Measurements from ENCODE around the gene RAMP1. TPM values are rescaled to one million over a fixed set of nuclear protein-coding genes. Genes with fewer than 3 reads are reported as not detected.

RAMP1 gene
- total and polyA plus RNA-seq, 4 donors, result 36.6 to 131 (median 120) TPM

DNA sequence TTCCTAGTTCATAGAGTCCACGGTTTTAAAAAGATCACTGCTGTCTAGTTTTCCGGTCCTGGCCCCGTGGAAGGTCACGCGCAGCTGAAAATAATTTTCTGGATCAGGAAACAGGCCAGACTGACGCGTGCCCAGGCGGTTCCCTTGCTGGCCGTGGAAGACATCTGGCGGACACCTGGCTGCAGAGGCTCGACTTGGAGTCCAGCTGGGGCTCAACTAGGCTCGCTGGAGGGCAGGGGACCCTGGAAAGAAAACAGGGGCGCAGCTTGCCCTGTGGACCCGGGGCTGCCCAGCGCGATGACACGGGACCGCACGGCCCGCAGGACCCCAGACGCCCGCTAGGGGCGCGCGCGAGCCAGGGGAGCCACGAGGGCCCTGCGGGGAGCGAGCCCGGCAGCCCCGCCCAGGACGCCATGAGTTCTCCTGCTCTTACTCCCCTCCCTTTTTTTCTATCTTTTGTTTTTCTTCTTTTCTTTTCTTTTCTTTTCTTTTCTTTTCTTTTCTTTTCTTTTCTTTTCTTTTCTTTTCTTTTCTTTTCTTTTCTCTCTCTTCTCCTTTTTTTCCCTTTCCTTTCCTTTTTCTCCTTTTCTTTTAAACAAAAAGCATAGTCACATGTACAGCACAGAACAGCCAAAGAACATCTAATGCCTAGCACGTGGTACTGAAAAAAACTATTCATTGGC lies 64.2 kb downstream of the RAMP1 start:
- 17% methylated on average over 32 of the region's 33 CpGs for WGBS (ENCODE audit: insufficient coverage)
- Histone ChIP-seq H3K4me1 (ENCODE audit: control insufficient read depth, insufficient read depth, low read length) (peaks cover 10% of the 10 kb centered on the region), H3K4me3 (ENCODE audit: low read depth, low read length) (no peak overlapping the region), H3K27ac (ENCODE audit: low read depth, low read length) (no peak overlapping the region), H3K27me3 (ENCODE audit: control insufficient read depth, insufficient read depth, low read length) (no peaks in the 10 kb centered on the region), H3K36me3 (ENCODE audit: control insufficient read depth, insufficient read depth, low read length) (peaks cover 14% of the 10 kb centered on the region), H3K9me3 (ENCODE audit: control insufficient read depth, insufficient read depth, low read length) (no peaks in the 10 kb centered on the region)
- DNase-seq (ENCODE audit: low read depth in 4 of 6, low spot score in 6 of 6), result peak in 2 of 6 donors; percentile 41 to 57

DNA sequence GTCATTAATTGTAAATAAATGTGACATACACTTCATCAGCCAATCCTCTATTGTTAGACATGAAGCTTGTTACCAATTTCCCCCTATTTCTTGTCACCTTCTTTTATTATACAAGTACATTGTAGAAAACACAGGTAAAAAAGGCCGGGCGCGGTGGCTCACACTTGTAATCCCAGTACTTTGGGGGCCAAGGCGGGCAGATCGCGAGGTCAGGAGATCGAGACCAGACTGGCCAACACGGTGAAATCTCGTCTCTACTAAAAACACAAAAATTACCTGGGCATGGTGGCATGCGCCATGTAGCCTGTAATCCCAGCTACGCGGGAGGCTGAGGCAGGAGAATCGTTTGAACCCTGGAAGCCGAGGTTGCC lies 64.7 kb downstream of the RAMP1 start:
- no peaks in the 10 kb centered on the region for H3K9me3 ChIP-seq (ENCODE audit: control insufficient read depth, insufficient read depth, low read length)
- H3K36me3 ChIP-seq (ENCODE audit: control insufficient read depth, insufficient read depth, low read length), result peaks cover 14% of the 10 kb centered on the region
- WGBS (ENCODE audit: insufficient coverage), result 96% methylated on average over 14 of the region's 14 CpGs
- peaks cover 10% of the 10 kb centered on the region for H3K4me1 ChIP-seq (ENCODE audit: control insufficient read depth, insufficient read depth, low read length)
- DNase-seq (ENCODE audit: low read depth in 4 of 6, low spot score in 6 of 6), result no peak
- no peak overlapping the region for H3K4me3 ChIP-seq (ENCODE audit: low read depth, low read length)
- H3K27ac ChIP-seq (ENCODE audit: low read depth, low read length), result no peak overlapping the region
- H3K27me3 ChIP-seq (ENCODE audit: control insufficient read depth, insufficient read depth, low read length), result no peaks in the 10 kb centered on the region

DNA sequence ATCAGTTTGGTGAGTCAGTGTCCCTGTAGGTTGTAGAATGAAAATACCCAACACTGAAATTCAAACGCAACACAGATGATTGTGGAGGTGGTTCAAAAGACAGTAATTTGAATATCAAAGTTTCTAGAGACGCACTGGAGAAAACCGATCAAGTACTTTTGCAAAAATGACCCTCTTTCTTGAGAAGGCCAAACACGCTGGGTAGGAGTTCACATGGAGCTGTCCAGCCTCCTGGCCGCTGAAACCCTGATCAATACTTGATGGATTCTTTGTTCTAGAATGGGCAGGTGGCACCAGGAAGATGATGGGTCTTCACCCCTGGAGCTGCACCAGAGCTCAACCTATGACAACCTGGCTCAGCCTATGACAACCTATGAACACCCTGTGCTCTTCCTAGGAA lies 67.7 kb downstream of the RAMP1 start:
- peaks cover 15% of the 10 kb centered on the region for H3K4me1 ChIP-seq (ENCODE audit: control insufficient read depth, insufficient read depth, low read length)
- peaks cover 9% of the 10 kb centered on the region for H3K36me3 ChIP-seq (ENCODE audit: control insufficient read depth, insufficient read depth, low read length)
- H3K9me3 ChIP-seq (ENCODE audit: control insufficient read depth, insufficient read depth, low read length), result no peaks in the 10 kb centered on the region
- no peak overlapping the region for H3K27ac ChIP-seq (ENCODE audit: low read depth, low read length)
- no peak for DNase-seq (ENCODE audit: low read depth in 4 of 6, low spot score in 6 of 6)
- no peak overlapping the region for H3K4me3 ChIP-seq (ENCODE audit: low read depth, low read length)
- 75% methylated on average over 4 of the region's 5 CpGs for WGBS (ENCODE audit: insufficient coverage)
- no peaks in the 10 kb centered on the region for H3K27me3 ChIP-seq (ENCODE audit: control insufficient read depth, insufficient read depth, low read length)

DNA sequence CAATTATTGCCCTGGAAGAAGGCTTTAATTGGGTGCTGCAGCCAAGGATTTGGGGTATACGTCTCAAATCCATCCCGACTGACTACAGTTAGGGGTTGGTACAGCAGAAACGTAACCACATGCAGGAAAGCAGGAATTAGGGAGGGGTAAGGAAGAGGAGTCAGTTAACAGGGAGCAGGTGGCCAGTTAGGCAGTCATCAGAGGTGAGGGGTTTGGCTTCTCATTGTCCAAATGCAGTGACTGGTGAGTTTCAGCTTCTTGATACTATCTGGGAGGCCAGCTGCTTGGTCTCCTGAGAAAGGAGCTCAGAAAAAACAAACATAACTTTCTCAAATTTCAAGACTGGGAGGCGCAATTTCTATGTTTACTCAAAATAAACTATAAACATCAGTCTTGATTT lies 68.6 kb downstream of the RAMP1 start:
- Histone ChIP-seq H3K4me3 (ENCODE audit: low read depth, low read length) (no peak overlapping the region), H3K9me3 (ENCODE audit: control insufficient read depth, insufficient read depth, low read length) (no peaks in the 10 kb centered on the region), H3K36me3 (ENCODE audit: control insufficient read depth, insufficient read depth, low read length) (peaks cover 2% of the 10 kb centered on the region), H3K27me3 (ENCODE audit: control insufficient read depth, insufficient read depth, low read length) (no peaks in the 10 kb centered on the region), H3K4me1 (ENCODE audit: control insufficient read depth, insufficient read depth, low read length) (peaks cover 11% of the 10 kb centered on the region), H3K27ac (ENCODE audit: low read depth, low read length) (no peak overlapping the region)
- WGBS (ENCODE audit: insufficient coverage), result 88% methylated on average over 3 of the region's 4 CpGs
- DNase-seq (ENCODE audit: low read depth in 4 of 6, low spot score in 6 of 6), result no peak

DNA sequence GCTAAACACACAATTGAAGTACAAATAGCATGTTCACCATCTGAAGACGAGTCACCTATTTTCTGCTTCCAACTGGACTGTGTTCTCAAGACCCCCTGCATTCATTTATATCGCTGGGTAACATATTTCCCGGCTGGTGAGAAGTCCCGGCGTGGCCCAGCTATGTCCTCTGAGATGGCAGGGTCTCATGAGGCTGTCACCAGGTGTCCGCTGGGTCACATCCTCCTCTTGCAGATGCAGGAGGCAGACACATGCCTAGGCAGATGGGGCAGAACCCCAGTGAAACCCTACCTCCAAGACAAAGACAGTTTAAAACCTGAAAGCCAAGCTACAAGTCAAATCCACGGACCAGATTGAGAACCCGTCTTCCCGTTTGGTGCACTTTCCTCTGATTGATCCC lies 70.6 kb downstream of the RAMP1 start:
- Histone ChIP-seq H3K27me3 (ENCODE audit: control insufficient read depth, insufficient read depth, low read length) (no peaks in the 10 kb centered on the region), H3K27ac (ENCODE audit: low read depth, low read length) (no peak overlapping the region), H3K4me3 (ENCODE audit: low read depth, low read length) (no peak overlapping the region), H3K9me3 (ENCODE audit: control insufficient read depth, insufficient read depth, low read length) (no peaks in the 10 kb centered on the region), H3K36me3 (ENCODE audit: control insufficient read depth, insufficient read depth, low read length) (no peaks in the 10 kb centered on the region), H3K4me1 (ENCODE audit: control insufficient read depth, insufficient read depth, low read length) (peaks cover 5% of the 10 kb centered on the region)
- no peak for DNase-seq (ENCODE audit: low read depth in 4 of 6, low spot score in 6 of 6)
- 96% methylated on average over 9 of the region's 9 CpGs for WGBS (ENCODE audit: insufficient coverage)

DNA sequence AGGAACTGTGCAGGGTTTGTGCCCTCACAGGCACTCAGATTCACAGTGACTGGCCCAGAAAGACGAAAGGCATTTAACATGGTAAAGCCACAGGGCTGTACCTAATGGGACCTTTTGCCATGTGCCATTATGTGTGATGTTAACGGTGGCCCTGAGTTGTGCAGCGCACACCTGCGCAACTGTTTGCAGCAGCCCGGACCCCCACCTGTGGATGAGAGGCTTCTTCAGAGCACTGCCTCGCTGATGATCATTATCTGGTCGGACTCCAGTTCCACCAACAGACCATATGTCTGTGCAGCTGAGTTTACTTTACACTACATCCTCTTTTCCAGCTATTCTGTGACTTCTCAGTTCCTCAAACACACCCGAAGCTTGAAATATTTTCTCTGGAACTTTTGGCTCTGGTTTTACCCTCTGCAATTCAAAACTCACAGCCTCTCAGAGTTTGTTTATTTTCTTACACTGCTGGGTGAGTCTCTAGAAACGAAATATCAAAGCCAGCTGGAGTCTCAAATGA lies 71.8 kb downstream of the RAMP1 start:
- peak in 1 of 6 donors; percentile 85 for DNase-seq (ENCODE audit: low read depth in 4 of 6, low spot score in 6 of 6)
- WGBS (ENCODE audit: insufficient coverage), result 62% methylated on average over 8 of the region's 9 CpGs
- Histone ChIP-seq H3K36me3 (ENCODE audit: control insufficient read depth, insufficient read depth, low read length) (no peaks in the 10 kb centered on the region), H3K4me1 (ENCODE audit: control insufficient read depth, insufficient read depth, low read length) (peaks cover 5% of the 10 kb centered on the region), H3K27ac (ENCODE audit: low read depth, low read length) (peak overlapping the region; percentile 50), H3K9me3 (ENCODE audit: control insufficient read depth, insufficient read depth, low read length) (no peaks in the 10 kb centered on the region), H3K4me3 (ENCODE audit: low read depth, low read length) (no peak overlapping the region), H3K27me3 (ENCODE audit: control insufficient read depth, insufficient read depth, low read length) (no peaks in the 10 kb centered on the region)

DNA sequence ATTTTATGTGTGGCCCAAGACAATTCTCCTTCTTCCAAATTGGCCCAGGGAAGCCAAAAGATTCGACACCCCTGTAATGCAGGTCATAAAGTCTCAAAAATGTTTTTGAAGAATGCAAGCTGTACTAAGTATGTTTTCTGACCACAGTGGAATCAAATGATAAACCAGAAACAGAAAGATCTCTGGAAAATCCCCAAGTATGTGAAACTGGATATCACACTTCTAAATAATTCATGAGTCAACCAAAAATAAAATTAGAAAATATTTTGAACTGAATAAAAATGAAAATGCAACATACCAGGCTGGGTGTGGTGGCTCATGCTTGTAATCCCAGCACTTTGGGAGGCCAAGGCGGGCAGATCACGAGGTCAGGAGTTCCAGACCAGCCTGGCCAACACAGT lies 73.3 kb downstream of the RAMP1 start:
- H3K27ac ChIP-seq (ENCODE audit: low read depth, low read length), result no peak overlapping the region
- WGBS (ENCODE audit: insufficient coverage), result 94% methylated on average over 2 of the region's 3 CpGs

DNA sequence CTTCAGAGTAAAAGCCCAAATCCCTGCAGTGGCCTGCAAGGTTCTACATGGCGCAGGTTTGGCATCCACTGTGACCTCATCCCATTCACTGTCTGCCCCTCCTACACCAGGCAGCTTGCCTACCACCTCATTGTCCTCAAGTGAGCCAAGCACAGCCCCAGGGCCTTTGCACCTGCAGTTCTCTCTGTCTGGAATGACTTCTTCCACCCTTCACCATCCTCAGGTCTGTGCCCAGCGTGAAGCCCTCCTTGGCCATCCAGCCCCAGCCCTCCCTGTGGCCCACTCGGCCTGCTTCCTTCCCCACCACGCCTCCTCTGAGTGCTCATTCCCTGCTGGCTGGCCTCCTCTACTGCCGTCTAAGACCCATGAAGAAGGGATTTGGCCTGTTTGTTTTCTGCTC lies 74.8 kb downstream of the RAMP1 start:
- peaks cover 5% of the 10 kb centered on the region for H3K4me1 ChIP-seq (ENCODE audit: control insufficient read depth, insufficient read depth, low read length)
- 90% methylated on average over 5 of the region's 5 CpGs for WGBS (ENCODE audit: insufficient coverage)
- DNase-seq (ENCODE audit: low read depth in 4 of 6, low spot score in 6 of 6), result no peak
- H3K27ac ChIP-seq (ENCODE audit: low read depth, low read length), result no peak overlapping the region
- H3K36me3 ChIP-seq (ENCODE audit: control insufficient read depth, insufficient read depth, low read length), result no peaks in the 10 kb centered on the region
- no peaks in the 10 kb centered on the region for H3K27me3 ChIP-seq (ENCODE audit: control insufficient read depth, insufficient read depth, low read length)
- no peaks in the 10 kb centered on the region for H3K9me3 ChIP-seq (ENCODE audit: control insufficient read depth, insufficient read depth, low read length)
- H3K4me3 ChIP-seq (ENCODE audit: low read depth, low read length), result no peak overlapping the region

More for the DNA sequence above, 73.3 kb downstream of the RAMP1 start:
- Histone ChIP-seq H3K4me1 (ENCODE audit: control insufficient read depth, insufficient read depth, low read length) (peaks cover 5% of the 10 kb centered on the region), H3K36me3 (ENCODE audit: control insufficient read depth, insufficient read depth, low read length) (no peaks in the 10 kb centered on the region), H3K9me3 (ENCODE audit: control insufficient read depth, insufficient read depth, low read length) (no peaks in the 10 kb centered on the region), H3K4me3 (ENCODE audit: low read depth, low read length) (no peak overlapping the region), H3K27me3 (ENCODE audit: control insufficient read depth, insufficient read depth, low read length) (no peaks in the 10 kb centered on the region)
- no peak for DNase-seq (ENCODE audit: low read depth in 4 of 6, low spot score in 6 of 6)

DNA sequence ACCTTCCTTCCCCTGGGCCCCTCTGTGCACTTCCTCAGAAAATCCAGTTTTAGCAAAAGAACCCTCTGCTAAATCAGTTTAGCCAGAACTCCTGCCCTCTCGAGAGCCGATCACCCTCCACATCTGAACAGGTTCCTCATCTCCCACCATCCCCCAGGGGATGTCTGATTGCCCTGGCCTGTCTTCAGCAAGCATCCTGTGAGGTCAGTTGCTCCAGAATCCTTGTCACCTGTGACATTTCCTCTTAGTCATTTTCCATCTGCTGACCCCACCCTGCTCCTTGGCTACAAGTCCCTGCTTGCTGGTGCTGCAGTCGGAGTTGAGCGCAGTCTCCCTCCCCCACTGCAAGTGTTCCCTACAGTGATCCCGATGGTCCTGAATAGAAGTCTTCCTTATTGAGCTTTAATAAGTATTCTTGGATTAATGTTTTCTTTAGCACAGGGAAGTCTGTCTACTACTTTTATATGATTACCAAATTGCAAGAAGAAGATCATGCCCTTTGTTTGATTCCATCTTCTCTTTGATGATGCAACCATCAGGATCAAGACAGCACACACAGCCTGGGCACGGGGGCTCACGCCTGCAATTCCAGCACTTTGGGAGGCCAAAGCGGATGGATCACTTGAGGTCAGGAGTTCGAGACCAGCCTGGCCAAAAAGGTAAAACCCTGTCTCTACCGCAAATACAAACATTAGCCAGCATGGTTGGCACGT lies 76.5 kb downstream of the RAMP1 start:
- H3K4me3 ChIP-seq (ENCODE audit: low read depth, low read length), result no peak overlapping the region
- no peaks in the 10 kb centered on the region for H3K36me3 ChIP-seq (ENCODE audit: control insufficient read depth, insufficient read depth, low read length)
- DNase-seq (ENCODE audit: low read depth in 4 of 6, low spot score in 6 of 6), result no peak
- H3K27ac ChIP-seq (ENCODE audit: low read depth, low read length), result no peak overlapping the region
- H3K4me1 ChIP-seq (ENCODE audit: control insufficient read depth, insufficient read depth, low read length), result peaks cover 4% of the 10 kb centered on the region
- 91% methylated on average over 8 of the region's 11 CpGs for WGBS (ENCODE audit: insufficient coverage)
- no peaks in the 10 kb centered on the region for H3K27me3 ChIP-seq (ENCODE audit: control insufficient read depth, insufficient read depth, low read length)
- no peaks in the 10 kb centered on the region for H3K9me3 ChIP-seq (ENCODE audit: control insufficient read depth, insufficient read depth, low read length)

DNA sequence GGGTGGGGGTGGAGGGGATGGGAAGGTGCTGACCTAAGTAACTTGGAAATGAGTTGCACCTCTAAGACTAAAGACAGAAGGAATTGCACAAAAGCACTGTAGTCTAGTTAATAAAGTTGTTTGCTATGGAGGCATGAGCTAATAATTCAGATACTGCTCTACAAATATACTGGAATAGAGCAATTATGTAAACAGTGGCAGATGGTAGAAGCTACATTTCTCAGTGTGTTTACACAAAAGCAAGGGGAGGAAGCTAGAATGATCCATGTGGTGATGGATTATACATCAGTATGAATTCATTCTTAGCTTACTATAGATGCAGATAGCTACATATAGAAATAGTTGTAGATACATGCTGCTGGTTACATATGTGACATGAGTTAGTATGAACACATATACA lies 79.8 kb downstream of the RAMP1 start:
- Histone ChIP-seq H3K27ac (ENCODE audit: low read depth, low read length) (no peak overlapping the region), H3K4me3 (ENCODE audit: low read depth, low read length) (no peak overlapping the region), H3K4me1 (ENCODE audit: control insufficient read depth, insufficient read depth, low read length) (peaks cover 7% of the 10 kb centered on the region), H3K27me3 (ENCODE audit: control insufficient read depth, insufficient read depth, low read length) (no peaks in the 10 kb centered on the region), H3K36me3 (ENCODE audit: control insufficient read depth, insufficient read depth, low read length) (no peaks in the 10 kb centered on the region), H3K9me3 (ENCODE audit: control insufficient read depth, insufficient read depth, low read length) (peaks cover 2% of the 10 kb centered on the region)
- DNase-seq (ENCODE audit: low read depth in 4 of 6, low spot score in 6 of 6), result peak in 1 of 6 donors; percentile 8

Data from spinal cord (tissue), 10 donors.